PC-9 (cell line): ENCODE data around the gene GATAD2A.

Experiments
- EZH2 ChIP-seq: fragments of 200-600 bp; sonication (generic); IDR thresholded peaks from 2 replicates; pipeline ENCODE4 v1.8.0; 2017; ENCODE audit warnings: antibody characterized with exemption, low read depth
- TF ChIP-seq, protein P1 (sequence below): fragments of 200-600 bp; sonication (generic); conservative IDR thresholded peaks from 2 replicates; pipeline ENCODE4 v1.6.1; 2017; ENCODE audit warnings: mixed run types, antibody characterized with exemption, mild to moderate bottlenecking, moderate library complexity

DNA sequence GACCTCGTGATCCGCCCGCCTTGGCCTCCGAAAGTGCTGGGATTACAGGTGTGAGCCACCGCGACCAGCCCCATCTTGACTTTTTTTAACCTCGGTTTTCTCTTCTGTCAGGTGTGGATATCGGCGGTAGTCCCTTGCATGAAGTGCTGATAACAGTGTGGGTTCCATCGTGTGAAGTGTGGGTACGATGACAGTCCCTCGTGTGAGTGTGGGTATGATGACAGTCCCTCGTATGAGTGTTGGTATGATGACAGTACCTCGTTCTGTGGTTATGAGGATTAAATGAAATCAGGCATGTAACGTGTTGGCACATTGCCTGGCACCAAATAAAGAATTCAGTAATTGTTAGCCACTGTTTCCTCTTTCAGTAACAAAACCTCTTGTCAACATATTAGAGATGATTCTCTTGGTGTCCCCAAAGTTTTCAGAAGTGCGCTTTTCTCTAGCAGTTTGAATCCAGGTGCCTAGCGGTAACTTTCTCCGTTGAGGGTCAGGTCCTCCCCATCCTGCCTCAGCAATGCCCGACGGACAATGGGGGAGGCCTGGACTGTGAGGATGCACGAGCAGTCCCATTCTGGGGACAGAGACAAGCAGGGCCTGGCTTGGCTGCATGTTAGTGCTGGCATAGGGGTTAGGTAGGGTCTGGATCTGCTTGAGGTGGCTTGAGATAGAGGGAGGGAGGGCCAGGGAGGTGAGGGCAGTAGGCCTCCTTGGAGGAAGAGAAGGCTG is 15.3 kb downstream of the GATAD2A start:
- TF ChIP-seq, protein P1, sequence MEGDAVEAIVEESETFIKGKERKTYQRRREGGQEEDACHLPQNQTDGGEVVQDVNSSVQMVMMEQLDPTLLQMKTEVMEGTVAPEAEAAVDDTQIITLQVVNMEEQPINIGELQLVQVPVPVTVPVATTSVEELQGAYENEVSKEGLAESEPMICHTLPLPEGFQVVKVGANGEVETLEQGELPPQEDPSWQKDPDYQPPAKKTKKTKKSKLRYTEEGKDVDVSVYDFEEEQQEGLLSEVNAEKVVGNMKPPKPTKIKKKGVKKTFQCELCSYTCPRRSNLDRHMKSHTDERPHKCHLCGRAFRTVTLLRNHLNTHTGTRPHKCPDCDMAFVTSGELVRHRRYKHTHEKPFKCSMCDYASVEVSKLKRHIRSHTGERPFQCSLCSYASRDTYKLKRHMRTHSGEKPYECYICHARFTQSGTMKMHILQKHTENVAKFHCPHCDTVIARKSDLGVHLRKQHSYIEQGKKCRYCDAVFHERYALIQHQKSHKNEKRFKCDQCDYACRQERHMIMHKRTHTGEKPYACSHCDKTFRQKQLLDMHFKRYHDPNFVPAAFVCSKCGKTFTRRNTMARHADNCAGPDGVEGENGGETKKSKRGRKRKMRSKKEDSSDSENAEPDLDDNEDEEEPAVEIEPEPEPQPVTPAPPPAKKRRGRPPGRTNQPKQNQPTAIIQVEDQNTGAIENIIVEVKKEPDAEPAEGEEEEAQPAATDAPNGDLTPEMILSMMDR = no peak
- no peak for TF ChIP-seq EZH2
